ENCODE results near the gene SLC25A13. TPM values are rescaled to one million over a fixed set of nuclear protein-coding genes. Genes with fewer than 3 reads are reported as not detected.

The SLC25A13 gene
- total and polyA plus RNA-seq, 4 donors = 7.7 to 29.8 (median 13.8) TPM

GRCh38 chr7:96120445-96121225 lies 201.3 kb downstream of the SLC25A13 start:
- intact Hi-C loops (cut with DNase I) = no loop called here
- 78 to 82% methylated on average over 2 of the region's 2 CpGs for WGBS, 2 donors
- DNase-seq = no peak

GRCh38 chr7:96118449-96119001 lies 203.4 kb downstream of the SLC25A13 start:
- no peak overlapping the region for H3K4me3 ChIP-seq (ENCODE audit: low read length in 2 of 2)
- H3K36me3 ChIP-seq (ENCODE audit: control insufficient read depth in 1 of 2, insufficient read depth in 2 of 2, low read length in 1 of 2) = peaks cover 2 to 4% of the 10 kb centered on the region in 2 donors
- H3K27ac ChIP-seq (ENCODE audit: low read depth in 1 of 2, low read length in 2 of 2) = no peak overlapping the region
- ATAC-seq (ENCODE audit: low FRiP score) (no peak), DNase-seq (no peak)
- H3K9me3 ChIP-seq (ENCODE audit: control insufficient read depth, low read length) = no peaks in the 10 kb centered on the region
- H3K27me3 ChIP-seq (ENCODE audit: control insufficient read depth in 1 of 2, insufficient read depth in 2 of 2, low read length in 1 of 2) = no peaks in the 10 kb centered on the region
- intact Hi-C loops (cut with DNase I) = no loop called here
- WGBS, 2 donors = 60 to 65% methylated on average over 13 of the region's 13 CpGs
- H3K4me1 ChIP-seq (ENCODE audit: control insufficient read depth in 1 of 2, insufficient read depth in 2 of 2, low read length in 2 of 2) = no peaks in the 10 kb centered on the region

More at GRCh38 chr7:96120445-96121225, 201.3 kb downstream of the SLC25A13 start:
- no peak overlapping the region for H3K4me3 ChIP-seq (ENCODE audit: low read length in 2 of 2)
- no peaks in the 10 kb centered on the region for H3K9me3 ChIP-seq (ENCODE audit: control insufficient read depth, low read length)
- H3K4me1 ChIP-seq (ENCODE audit: control insufficient read depth in 1 of 2, insufficient read depth in 2 of 2, low read length in 2 of 2) = no peaks in the 10 kb centered on the region
- no peak for ATAC-seq (ENCODE audit: low FRiP score)
- no peak overlapping the region for H3K27ac ChIP-seq (ENCODE audit: low read depth in 1 of 2, low read length in 2 of 2)
- no peaks in the 10 kb centered on the region for H3K27me3 ChIP-seq (ENCODE audit: control insufficient read depth in 1 of 2, insufficient read depth in 2 of 2, low read length in 1 of 2)
- H3K36me3 ChIP-seq (ENCODE audit: control insufficient read depth in 1 of 2, insufficient read depth in 2 of 2, low read length in 1 of 2) = peaks cover 4% of the 10 kb centered on the region in 2 donors

- 84 to 88% methylated on average over 7 of the region's 7 CpGs for WGBS, 2 donors
- H3K4me3 ChIP-seq (ENCODE audit: low read length in 2 of 2) = no peak overlapping the region
- no peak overlapping the region for H3K27ac ChIP-seq (ENCODE audit: low read depth in 1 of 2, low read length in 2 of 2)
- no peaks in the 10 kb centered on the region for H3K27me3 ChIP-seq (ENCODE audit: control insufficient read depth in 1 of 2, insufficient read depth in 2 of 2, low read length in 1 of 2)
- H3K36me3 ChIP-seq (ENCODE audit: control insufficient read depth in 1 of 2, insufficient read depth in 2 of 2, low read length in 1 of 2) = peaks cover 0 to 4% of the 10 kb centered on the region in 2 donors
- DNase-seq (no peak), ATAC-seq (ENCODE audit: low FRiP score) (no peak)
- intact Hi-C loops (cut with DNase I) = no loop called here
- no peaks in the 10 kb centered on the region for H3K9me3 ChIP-seq (ENCODE audit: control insufficient read depth, low read length)
- no peaks in the 10 kb centered on the region for H3K4me1 ChIP-seq (ENCODE audit: control insufficient read depth in 1 of 2, insufficient read depth in 2 of 2, low read length in 2 of 2)
Measured at GRCh38 chr7:96116173-96116572, 205.7 kb downstream of the SLC25A13 start.

GRCh38 chr7:96114190-96114589 lies 207.7 kb downstream of the SLC25A13 start:
- Histone ChIP-seq H3K9me3 (ENCODE audit: control insufficient read depth, low read length) (no peaks in the 10 kb centered on the region), H3K4me3 (ENCODE audit: low read length in 2 of 2) (no peak overlapping the region), H3K36me3 (ENCODE audit: control insufficient read depth in 1 of 2, insufficient read depth in 2 of 2, low read length in 1 of 2) (no peaks in the 10 kb centered on the region), H3K27ac (ENCODE audit: low read depth in 1 of 2, low read length in 2 of 2) (no peak overlapping the region), H3K4me1 (ENCODE audit: control insufficient read depth in 1 of 2, insufficient read depth in 2 of 2, low read length in 2 of 2) (no peaks in the 10 kb centered on the region), H3K27me3 (ENCODE audit: control insufficient read depth in 1 of 2, insufficient read depth in 2 of 2, low read length in 1 of 2) (no peaks in the 10 kb centered on the region)
- WGBS, 2 donors = 86 to 88% methylated on average over 7 of the region's 7 CpGs
- DNase-seq (no peak), ATAC-seq (ENCODE audit: low FRiP score) (no peak)
- intact Hi-C loops (cut with DNase I) = no loop called here

DNA sequence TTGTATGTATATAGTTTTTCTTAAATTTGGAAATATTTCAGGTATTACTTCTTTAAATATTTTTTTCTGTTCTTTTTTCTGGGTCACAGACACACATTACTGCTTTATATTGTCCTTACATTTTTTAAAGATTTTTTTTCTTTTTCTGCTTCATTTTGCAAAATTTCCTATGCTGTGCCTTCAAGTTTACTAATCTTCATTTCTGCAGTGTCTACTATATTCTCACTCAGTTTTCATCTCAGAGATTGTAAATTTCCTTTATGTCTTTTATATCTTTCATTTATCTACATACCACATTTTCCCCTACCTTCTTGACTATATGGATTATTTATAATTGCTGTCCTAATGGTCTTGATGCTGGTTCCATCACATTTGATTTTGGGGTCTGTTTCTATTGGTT lies 210.5 kb downstream of the SLC25A13 start:
- no peaks in the 10 kb centered on the region for H3K36me3 ChIP-seq (ENCODE audit: control insufficient read depth in 1 of 2, insufficient read depth in 2 of 2, low read length in 1 of 2)
- H3K4me3 ChIP-seq (ENCODE audit: low read length in 2 of 2) = no peak overlapping the region
- no peak for DNase-seq
- no peaks in the 10 kb centered on the region for H3K9me3 ChIP-seq (ENCODE audit: control insufficient read depth, low read length)
- H3K27me3 ChIP-seq (ENCODE audit: control insufficient read depth in 1 of 2, insufficient read depth in 2 of 2, low read length in 1 of 2) = no peaks in the 10 kb centered on the region
- H3K27ac ChIP-seq (ENCODE audit: low read depth in 1 of 2, low read length in 2 of 2) = no peak overlapping the region
- intact Hi-C loops (cut with DNase I) = no loop called here
- no peaks in the 10 kb centered on the region for H3K4me1 ChIP-seq (ENCODE audit: control insufficient read depth in 1 of 2, insufficient read depth in 2 of 2, low read length in 2 of 2)
- ATAC-seq (ENCODE audit: low FRiP score) = no peak

DNA sequence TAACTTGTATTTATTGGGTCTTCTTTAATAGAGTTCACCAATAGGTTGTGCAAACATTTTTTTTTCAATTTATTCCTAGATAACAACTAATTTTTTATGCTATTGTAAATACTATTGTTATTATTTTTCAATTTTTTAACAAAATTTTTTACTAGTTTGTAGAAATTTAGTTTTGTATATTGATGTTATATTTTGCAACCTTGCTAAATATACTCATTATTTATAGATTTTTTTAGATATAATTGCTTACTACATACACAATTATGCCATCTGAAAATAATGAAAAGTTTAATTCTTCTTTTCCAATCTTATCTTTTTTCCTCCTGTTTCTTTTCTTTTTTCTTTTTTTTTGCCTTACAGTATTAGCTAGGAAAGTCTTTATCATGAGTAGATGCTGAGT lies 216.9 kb downstream of the SLC25A13 start:
- no peak overlapping the region for H3K4me3 ChIP-seq (ENCODE audit: low read length in 2 of 2)
- H3K27me3 ChIP-seq (ENCODE audit: control insufficient read depth in 1 of 2, insufficient read depth in 2 of 2, low read length in 1 of 2) = no peaks in the 10 kb centered on the region
- ATAC-seq (ENCODE audit: low FRiP score) (no peak), DNase-seq (no peak)
- H3K4me1 ChIP-seq (ENCODE audit: control insufficient read depth in 1 of 2, insufficient read depth in 2 of 2, low read length in 2 of 2) = no peaks in the 10 kb centered on the region
- intact Hi-C loops (cut with DNase I) = no loop called here
- H3K27ac ChIP-seq (ENCODE audit: low read depth in 1 of 2, low read length in 2 of 2) = no peak overlapping the region
- no peaks in the 10 kb centered on the region for H3K36me3 ChIP-seq (ENCODE audit: control insufficient read depth in 1 of 2, insufficient read depth in 2 of 2, low read length in 1 of 2)
- H3K9me3 ChIP-seq (ENCODE audit: control insufficient read depth, low read length) = no peaks in the 10 kb centered on the region

- Histone ChIP-seq H3K36me3 (ENCODE audit: control insufficient read depth in 1 of 2, insufficient read depth in 2 of 2, low read length in 1 of 2) (peaks cover 0 to 5% of the 10 kb centered on the region in 2 donors), H3K4me3 (ENCODE audit: low read length in 2 of 2) (no peak overlapping the region), H3K4me1 (ENCODE audit: control insufficient read depth in 1 of 2, insufficient read depth in 2 of 2, low read length in 2 of 2) (no peaks in the 10 kb centered on the region), H3K27ac (ENCODE audit: low read depth in 1 of 2, low read length in 2 of 2) (no peak overlapping the region), H3K9me3 (ENCODE audit: control insufficient read depth, low read length) (no peaks in the 10 kb centered on the region), H3K27me3 (ENCODE audit: control insufficient read depth in 1 of 2, insufficient read depth in 2 of 2, low read length in 1 of 2) (no peaks in the 10 kb centered on the region)
- DNase-seq (no peak), ATAC-seq (ENCODE audit: low FRiP score) (no peak)
- intact Hi-C loops (cut with DNase I) = no loop called here
Measured at GRCh38 chr7:96102096-96102811, 219.6 kb downstream of the SLC25A13 start.

DNA sequence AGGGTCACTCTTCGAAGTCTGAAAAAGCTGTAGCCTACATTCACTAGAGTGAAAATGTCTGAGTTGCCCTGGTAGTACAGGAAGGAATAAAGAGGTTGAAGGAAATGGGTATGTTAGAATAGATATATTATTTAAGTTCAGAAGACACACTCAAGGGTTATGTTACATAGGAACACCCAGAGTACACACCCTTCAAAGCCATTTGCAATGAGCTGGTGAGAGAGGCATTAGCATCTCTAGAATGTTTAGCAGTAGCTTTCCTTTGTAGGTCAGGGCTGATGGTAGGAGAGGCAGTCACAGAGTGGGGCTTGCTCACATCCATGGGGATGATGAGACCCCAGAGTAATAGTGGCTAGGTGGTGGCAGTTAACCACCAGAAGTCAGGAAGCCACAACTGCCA lies 221.2 kb downstream of the SLC25A13 start:
- whole genome bisulfite sequencing, 2 donors = 62 to 68% methylated on average over 1 of the region's 1 CpG

GRCh38 chr7:96097835-96098234 lies 224.1 kb downstream of the SLC25A13 start:
- no peak for ATAC-seq (ENCODE audit: low FRiP score)
- H3K4me3 ChIP-seq (ENCODE audit: low read length in 2 of 2) = no peak overlapping the region
- no peaks in the 10 kb centered on the region for H3K4me1 ChIP-seq (ENCODE audit: control insufficient read depth in 1 of 2, insufficient read depth in 2 of 2, low read length in 2 of 2)
- H3K27me3 ChIP-seq (ENCODE audit: control insufficient read depth in 1 of 2, insufficient read depth in 2 of 2, low read length in 1 of 2) = no peaks in the 10 kb centered on the region
- H3K27ac ChIP-seq (ENCODE audit: low read depth in 1 of 2, low read length in 2 of 2) = no peak overlapping the region
- DNase-seq = no peak
- H3K9me3 ChIP-seq (ENCODE audit: control insufficient read depth, low read length) = no peaks in the 10 kb centered on the region
- 49 to 54% methylated on average over 2 of the region's 2 CpGs for WGBS, 2 donors
- peaks cover 0 to 5% of the 10 kb centered on the region in 2 donors for H3K36me3 ChIP-seq (ENCODE audit: control insufficient read depth in 1 of 2, insufficient read depth in 2 of 2, low read length in 1 of 2)
- intact Hi-C loops (cut with DNase I) = no loop called here

More for the DNA sequence above, 221.2 kb downstream of the SLC25A13 start:
- no peak overlapping the region for H3K4me3 ChIP-seq (ENCODE audit: low read length in 2 of 2)
- H3K4me1 ChIP-seq (ENCODE audit: control insufficient read depth in 1 of 2, insufficient read depth in 2 of 2, low read length in 2 of 2) = no peaks in the 10 kb centered on the region
- no peaks in the 10 kb centered on the region for H3K9me3 ChIP-seq (ENCODE audit: control insufficient read depth, low read length)
- no peak for DNase-seq
- ATAC-seq (ENCODE audit: low FRiP score) = no peak
- no peak overlapping the region for H3K27ac ChIP-seq (ENCODE audit: low read depth in 1 of 2, low read length in 2 of 2)
- H3K27me3 ChIP-seq (ENCODE audit: control insufficient read depth in 1 of 2, insufficient read depth in 2 of 2, low read length in 1 of 2) = no peaks in the 10 kb centered on the region
- intact Hi-C loops (cut with DNase I) = no loop called here
- H3K36me3 ChIP-seq (ENCODE audit: control insufficient read depth in 1 of 2, insufficient read depth in 2 of 2, low read length in 1 of 2) = peaks cover 0 to 5% of the 10 kb centered on the region in 2 donors

Data from aorta (tissue), 5 donors.